GM13977 (cell line): Measurements from ENCODE around the gene CSNK1G1.
A peak's percentile ranks its signal among the peaks of the same experiment; 100 is the strongest.
"Not testable (repeated sequence)": the region's sequence is repeated elsewhere in the genome, so short reads cannot be mapped to it uniquely, and the experiment has no call there.

ENCODE experiments used
- DNase-seq: peaks from one replicate; pipeline ENCODE4 v3.0.0; 2012; ENCODE audit warnings: low spot score
- in situ Hi-C: fragments of 300-500 bp; cut with MboI; formaldehyde crosslinking; loops from one replicate; pipeline ENCODE4 v1.12.0; 2022; ENCODE audit warnings: low sequenced_read_pairs, low pct_unique_long_range_greater_than_20kb, mixed read lengths, inconsistent platforms; ENCODE audit not compliant: unreplicated experiment
- TF ChIP-seq, protein P1 (sequence below): IDR thresholded peaks from 2 replicates; pipeline ENCODE4 v1.5.1; 2012; ENCODE audit warnings: mild to moderate bottlenecking, control low read depth; ENCODE audit not compliant: insufficient read depth; ENCODE audit errors: extremely low read depth, missing control alignments

The CSNK1G1 gene

DNA sequence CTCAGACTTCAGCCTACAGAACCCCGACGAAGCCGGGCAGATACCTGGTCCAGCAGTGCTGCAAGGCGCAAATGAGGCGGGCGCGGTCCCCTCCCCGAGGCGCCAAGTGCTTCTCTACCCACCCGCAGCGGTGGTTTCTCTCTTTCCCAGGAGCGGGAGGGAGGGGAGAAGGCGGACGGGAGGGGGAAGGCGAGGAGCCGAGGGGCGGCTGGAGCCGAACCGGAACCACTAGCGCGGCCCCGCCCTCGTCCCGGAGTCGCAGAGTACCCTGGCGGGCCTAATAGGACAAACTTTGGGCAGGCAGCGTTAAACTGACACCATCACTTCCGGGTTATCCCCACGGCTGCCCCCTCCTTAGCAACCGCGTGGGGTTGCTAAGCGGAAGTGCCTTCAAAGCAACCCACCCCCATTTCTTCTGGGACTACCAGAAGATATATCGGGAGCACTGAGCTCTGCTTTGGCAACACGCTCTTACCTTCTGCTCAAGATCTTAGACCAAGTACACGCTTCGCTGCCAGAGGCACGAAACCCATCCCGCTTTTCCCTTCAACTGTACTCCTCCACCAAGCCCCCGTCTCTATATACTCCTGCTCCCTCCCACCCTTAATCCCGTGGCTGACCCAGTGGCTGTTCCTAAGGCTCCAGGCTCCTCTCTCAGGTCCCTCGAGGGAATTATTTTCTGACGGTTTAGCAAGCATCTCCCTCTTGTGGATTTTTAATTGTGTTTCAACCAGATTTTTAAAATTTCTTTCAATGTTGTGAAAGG lies at the start of gene CSNK1G1:
TSS of gene CSNK1G1 (minus strand) at position 230 of the 766 bp plus-strand sequence. CDS start 55,674 bp downstream, outside the sequence.
- peak; percentile 91 for DNase-seq
- TF ChIP-seq, protein P1, sequence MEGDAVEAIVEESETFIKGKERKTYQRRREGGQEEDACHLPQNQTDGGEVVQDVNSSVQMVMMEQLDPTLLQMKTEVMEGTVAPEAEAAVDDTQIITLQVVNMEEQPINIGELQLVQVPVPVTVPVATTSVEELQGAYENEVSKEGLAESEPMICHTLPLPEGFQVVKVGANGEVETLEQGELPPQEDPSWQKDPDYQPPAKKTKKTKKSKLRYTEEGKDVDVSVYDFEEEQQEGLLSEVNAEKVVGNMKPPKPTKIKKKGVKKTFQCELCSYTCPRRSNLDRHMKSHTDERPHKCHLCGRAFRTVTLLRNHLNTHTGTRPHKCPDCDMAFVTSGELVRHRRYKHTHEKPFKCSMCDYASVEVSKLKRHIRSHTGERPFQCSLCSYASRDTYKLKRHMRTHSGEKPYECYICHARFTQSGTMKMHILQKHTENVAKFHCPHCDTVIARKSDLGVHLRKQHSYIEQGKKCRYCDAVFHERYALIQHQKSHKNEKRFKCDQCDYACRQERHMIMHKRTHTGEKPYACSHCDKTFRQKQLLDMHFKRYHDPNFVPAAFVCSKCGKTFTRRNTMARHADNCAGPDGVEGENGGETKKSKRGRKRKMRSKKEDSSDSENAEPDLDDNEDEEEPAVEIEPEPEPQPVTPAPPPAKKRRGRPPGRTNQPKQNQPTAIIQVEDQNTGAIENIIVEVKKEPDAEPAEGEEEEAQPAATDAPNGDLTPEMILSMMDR = peak; percentile 37
- in situ Hi-C loops = no loop called here

DNA sequence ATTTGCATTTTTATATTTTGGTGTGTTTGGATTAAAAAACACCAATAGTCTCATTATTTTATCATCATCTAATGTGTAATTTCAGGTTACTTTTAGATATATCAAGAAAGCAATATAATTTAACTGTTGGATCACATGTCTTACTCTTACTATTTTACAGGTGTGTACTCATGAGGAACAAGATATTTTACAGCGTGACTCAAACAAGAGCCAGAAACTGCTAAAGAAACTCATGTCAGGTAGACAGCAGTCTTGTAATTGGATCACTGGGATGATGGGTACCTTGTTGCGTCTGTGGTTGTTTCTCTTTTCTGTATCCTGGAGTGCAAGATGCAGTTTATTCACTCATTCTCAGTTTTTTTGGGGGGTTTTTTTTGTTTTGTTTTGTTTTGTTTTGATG lies 44.6 kb upstream of the CSNK1G1 start:
- in situ Hi-C loops = no loop called here
- TF ChIP-seq, protein P1 = no peak
- no peak for DNase-seq

DNA sequence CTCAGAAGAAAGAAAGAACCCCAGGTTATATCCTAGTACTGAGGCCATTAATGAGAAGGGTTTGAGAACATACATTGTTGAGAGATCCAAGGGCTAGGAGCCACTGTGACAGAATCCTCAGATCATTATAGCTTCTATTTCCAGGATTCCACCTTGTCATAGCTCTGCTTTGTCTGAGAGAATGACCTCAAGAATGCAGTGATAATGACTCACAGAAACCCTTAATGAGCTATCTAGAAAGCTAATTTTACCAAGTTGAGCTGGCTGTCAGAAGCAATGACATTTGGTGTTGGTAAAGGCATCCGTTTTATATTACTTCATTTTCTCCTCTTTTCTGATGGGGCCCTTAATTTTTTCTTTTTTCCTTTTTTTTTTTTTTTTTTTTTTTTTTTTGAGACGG lies 42.6 kb upstream of the CSNK1G1 start:
- TF ChIP-seq, protein P1 = no peak
- in situ Hi-C loops = no loop called here
- no peak for DNase-seq

DNA sequence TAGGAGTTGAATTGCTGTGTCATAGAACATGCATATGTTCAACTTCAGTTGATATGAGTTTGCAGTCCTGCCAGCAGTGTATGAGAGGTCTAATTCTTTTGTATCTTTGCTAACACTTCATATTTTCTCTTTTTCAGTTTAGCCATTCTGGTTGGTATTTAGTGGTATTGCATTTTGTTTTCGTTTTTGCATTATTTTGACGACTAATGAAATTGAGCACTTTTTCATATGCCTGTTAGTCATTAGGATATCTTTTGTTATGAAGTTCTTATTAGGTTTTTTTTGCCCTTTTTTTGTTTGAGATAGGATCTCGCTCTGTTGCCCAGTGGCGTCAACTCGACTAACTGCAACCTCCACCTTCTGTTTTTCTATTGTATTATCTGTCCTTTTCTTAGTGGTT lies 40.8 kb upstream of the CSNK1G1 start:
- no peak for DNase-seq
- in situ Hi-C loops = no loop called here
- TF ChIP-seq, protein P1 = no peak

DNA sequence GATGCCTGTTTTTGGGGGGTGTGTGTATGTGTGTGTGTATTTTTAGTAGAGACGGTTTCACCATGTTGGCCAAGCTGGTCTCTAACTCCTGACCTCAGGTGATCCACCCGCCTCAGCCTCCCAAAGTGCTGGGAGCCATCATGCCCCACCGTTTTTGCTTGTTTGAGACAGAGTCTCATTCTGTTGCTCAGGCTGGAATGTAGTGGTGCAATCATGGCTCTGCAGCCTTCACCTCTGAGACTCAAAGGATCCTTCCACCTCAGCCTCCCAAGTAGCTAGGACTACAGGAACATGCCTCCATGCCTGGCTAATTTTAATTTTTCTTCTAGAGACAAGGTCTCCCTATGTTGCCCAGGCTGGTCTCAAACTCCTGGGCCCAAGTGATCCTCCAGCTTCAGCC lies 36.5 kb upstream of the CSNK1G1 start:
- DNase-seq, in situ Hi-C loops: not testable (repeated sequence)

DNA sequence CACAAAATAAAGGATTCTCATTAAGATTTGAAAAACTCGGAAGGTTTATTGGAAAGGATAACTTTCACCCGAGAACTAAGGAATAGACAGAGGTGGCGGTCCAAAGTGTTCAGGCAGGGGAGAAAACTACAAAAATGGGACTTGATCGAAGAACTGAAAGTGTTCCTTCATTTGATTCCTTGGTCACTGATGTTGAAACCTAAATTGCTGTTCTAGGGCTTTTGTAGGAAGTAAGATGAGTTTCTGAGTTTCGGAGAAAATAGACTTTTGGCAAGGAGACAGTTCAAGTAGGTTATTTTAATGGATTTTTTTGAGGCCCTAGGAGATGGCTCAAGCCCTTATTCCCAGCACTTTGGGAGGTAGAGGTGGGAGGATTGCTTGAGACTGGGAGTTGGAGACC lies 33.1 kb upstream of the CSNK1G1 start:
- DNase-seq = no peak
- TF ChIP-seq, protein P1 = no peak
- in situ Hi-C loops = no loop called here

DNA sequence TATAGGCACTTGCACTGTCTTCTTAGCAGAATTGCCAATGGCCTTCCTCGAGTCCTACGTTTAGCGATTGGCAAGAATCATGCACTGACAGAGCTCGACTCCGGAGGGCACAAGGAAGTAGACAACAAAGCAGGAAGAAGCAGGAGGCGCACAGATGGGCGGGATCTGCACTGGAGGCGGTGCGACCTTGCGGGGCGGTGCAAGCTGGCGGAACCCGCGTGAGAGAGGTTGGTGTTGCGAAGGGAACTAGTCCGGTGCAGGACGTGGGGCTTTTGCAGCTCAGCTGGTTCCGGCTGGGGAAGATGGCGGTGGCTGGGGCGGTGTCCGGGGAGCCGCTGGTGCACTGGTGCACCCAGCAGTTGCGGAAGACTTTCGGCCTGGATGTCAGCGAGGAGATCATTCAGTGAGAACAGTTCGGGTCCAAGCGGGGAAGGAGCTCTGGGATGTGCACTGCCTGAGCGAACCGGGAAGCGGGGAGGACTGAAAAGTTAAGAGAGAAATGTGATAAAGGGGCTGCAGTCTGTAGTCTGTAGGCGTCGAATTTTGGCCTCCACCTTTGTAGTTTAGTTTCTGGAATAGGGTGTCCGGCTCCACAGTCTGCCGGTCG lies 31.7 kb upstream of the CSNK1G1 start, which contains the start of gene TRIP4:
TSS of gene TRIP4 (plus strand) at position 275 of the 607 bp plus-strand sequence. CDS start at position 303, 28 bp downstream.
- TF ChIP-seq, protein P1 = peak; percentile 31
- DNase-seq = peak; percentile 92
- in situ Hi-C loops = no loop called here
